Measurements from ENCODE around the gene RWDD4.

Gene RWDD4

DNA sequence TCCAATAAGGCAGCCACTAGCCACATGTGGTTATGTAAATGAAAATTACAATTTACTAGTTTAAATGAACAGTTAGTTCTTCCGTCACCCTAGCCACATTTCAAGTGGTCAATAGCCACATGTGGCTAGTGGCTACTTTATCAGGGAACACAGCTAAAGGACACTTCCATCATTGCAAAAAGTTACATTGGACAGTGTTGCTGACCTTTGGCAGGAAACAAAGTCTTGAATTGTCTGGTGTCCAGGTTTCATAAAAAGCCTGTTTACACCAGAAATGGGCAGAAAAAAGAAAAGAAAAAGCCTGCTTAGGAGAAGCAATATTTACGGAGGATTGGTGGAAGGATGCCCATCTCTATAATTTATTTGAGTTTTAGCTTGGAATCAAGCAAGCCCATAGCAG is 38.6 kb downstream of the RWDD4 start:
- H3K27ac ChIP-seq (replicated peaks): no peak overlapping the region
- no peak overlapping the region for H3K4me3 ChIP-seq (replicated peaks; ENCODE audit: insufficient read depth, low read length)
- no peak for DNase-seq (ENCODE audit: low read depth in 1 of 2, low spot score in 1 of 2)
- TF ChIP-seq POLR2AphosphoS5 (IDR thresholded peaks at IDR 0.05; ENCODE audit: low read depth) (no peak), GABPA (IDR thresholded peaks at IDR 0.05; ENCODE audit: low read depth) (no peak), SPI1 (IDR thresholded peaks at IDR 0.05; ENCODE audit: borderline replicate concordance, low read depth) (no peak)
- TF ChIP-seq, protein P1, sequence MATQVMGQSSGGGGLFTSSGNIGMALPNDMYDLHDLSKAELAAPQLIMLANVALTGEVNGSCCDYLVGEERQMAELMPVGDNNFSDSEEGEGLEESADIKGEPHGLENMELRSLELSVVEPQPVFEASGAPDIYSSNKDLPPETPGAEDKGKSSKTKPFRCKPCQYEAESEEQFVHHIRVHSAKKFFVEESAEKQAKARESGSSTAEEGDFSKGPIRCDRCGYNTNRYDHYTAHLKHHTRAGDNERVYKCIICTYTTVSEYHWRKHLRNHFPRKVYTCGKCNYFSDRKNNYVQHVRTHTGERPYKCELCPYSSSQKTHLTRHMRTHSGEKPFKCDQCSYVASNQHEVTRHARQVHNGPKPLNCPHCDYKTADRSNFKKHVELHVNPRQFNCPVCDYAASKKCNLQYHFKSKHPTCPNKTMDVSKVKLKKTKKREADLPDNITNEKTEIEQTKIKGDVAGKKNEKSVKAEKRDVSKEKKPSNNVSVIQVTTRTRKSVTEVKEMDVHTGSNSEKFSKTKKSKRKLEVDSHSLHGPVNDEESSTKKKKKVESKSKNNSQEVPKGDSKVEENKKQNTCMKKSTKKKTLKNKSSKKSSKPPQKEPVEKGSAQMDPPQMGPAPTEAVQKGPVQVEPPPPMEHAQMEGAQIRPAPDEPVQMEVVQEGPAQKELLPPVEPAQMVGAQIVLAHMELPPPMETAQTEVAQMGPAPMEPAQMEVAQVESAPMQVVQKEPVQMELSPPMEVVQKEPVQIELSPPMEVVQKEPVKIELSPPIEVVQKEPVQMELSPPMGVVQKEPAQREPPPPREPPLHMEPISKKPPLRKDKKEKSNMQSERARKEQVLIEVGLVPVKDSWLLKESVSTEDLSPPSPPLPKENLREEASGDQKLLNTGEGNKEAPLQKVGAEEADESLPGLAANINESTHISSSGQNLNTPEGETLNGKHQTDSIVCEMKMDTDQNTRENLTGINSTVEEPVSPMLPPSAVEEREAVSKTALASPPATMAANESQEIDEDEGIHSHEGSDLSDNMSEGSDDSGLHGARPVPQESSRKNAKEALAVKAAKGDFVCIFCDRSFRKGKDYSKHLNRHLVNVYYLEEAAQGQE (IDR thresholded peaks at IDR 0.05; ENCODE audit: insufficient replicate concordance, low read depth): no peak
- TF ChIP-seq, protein P2, sequence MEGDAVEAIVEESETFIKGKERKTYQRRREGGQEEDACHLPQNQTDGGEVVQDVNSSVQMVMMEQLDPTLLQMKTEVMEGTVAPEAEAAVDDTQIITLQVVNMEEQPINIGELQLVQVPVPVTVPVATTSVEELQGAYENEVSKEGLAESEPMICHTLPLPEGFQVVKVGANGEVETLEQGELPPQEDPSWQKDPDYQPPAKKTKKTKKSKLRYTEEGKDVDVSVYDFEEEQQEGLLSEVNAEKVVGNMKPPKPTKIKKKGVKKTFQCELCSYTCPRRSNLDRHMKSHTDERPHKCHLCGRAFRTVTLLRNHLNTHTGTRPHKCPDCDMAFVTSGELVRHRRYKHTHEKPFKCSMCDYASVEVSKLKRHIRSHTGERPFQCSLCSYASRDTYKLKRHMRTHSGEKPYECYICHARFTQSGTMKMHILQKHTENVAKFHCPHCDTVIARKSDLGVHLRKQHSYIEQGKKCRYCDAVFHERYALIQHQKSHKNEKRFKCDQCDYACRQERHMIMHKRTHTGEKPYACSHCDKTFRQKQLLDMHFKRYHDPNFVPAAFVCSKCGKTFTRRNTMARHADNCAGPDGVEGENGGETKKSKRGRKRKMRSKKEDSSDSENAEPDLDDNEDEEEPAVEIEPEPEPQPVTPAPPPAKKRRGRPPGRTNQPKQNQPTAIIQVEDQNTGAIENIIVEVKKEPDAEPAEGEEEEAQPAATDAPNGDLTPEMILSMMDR (IDR thresholded peaks at IDR 0.05; ENCODE audit: insufficient read depth, low read length): no peak
- no peaks in the 10 kb centered on the region for H3K27me3 ChIP-seq (ENCODE audit: insufficient read depth, poor library complexity, severe bottlenecking)

DNA sequence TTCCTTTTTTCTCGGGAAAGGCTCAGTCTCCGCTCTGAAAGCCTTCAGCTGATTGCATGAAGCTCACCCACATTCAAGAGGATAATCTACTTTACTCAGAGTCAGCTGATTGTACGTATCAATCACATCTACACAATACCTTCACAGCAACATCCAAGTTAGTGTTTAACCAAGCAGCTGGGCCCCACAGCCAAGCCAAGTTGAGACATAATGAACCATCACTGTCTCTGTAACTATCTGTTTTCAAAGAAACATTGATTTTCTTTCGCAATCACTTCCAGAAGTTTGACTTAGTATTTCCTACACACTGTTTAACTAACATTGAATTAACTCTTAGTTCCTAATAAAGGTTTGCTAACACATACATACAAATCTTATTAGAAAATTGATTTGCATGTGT is 40.3 kb downstream of the RWDD4 start:
- no peak overlapping the region for H3K4me3 ChIP-seq (replicated peaks; ENCODE audit: insufficient read depth, low read length)
- no peak for DNase-seq (ENCODE audit: low read depth in 1 of 2, low spot score in 1 of 2)
- H3K27me3 ChIP-seq (ENCODE audit: insufficient read depth, poor library complexity, severe bottlenecking): no peaks in the 10 kb centered on the region
- TF ChIP-seq POLR2AphosphoS5 (IDR thresholded peaks at IDR 0.05; ENCODE audit: low read depth) (no peak), GABPA (IDR thresholded peaks at IDR 0.05; ENCODE audit: low read depth) (no peak), SPI1 (IDR thresholded peaks at IDR 0.05; ENCODE audit: borderline replicate concordance, low read depth) (no peak)
- TF ChIP-seq, protein P2 (IDR thresholded peaks at IDR 0.05; ENCODE audit: insufficient read depth, low read length): no peak
- TF ChIP-seq, protein P1 (IDR thresholded peaks at IDR 0.05; ENCODE audit: insufficient replicate concordance, low read depth): no peak
- no peak overlapping the region for H3K27ac ChIP-seq (replicated peaks)

DNA sequence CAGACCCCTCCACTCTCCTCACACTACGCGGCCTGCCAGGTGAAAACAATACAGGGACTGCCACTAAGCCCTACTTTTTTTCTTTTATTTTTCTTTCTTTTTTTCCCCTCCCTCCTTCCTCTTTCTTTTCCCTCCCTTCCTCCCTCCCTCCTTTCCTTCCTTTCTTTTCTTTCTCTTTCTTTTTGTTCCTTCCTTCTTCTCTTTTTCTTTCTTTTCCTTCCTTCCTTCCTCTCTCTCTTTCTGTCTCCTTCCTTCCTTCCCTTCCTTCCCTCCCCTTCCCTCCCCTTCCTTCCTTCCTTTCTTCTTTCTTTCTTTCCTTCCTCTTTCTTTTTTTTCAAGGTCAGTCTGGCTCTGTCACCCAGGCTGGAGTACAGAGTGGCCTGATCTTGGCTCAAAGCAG is 41.9 kb downstream of the RWDD4 start:
- Histone ChIP-seq H3K27ac (replicated peaks) (no peak overlapping the region), H3K4me3 (replicated peaks; ENCODE audit: insufficient read depth, low read length) (no peak overlapping the region), H3K27me3 (ENCODE audit: insufficient read depth, poor library complexity, severe bottlenecking) (no peaks in the 10 kb centered on the region)
- no peak for TF ChIP-seq POLR2AphosphoS5 (IDR thresholded peaks at IDR 0.05; ENCODE audit: low read depth)
- no peak for TF ChIP-seq GABPA (IDR thresholded peaks at IDR 0.05; ENCODE audit: low read depth)
- TF ChIP-seq, protein P1 (IDR thresholded peaks at IDR 0.05; ENCODE audit: insufficient replicate concordance, low read depth): no peak
- no peak for TF ChIP-seq SPI1 (IDR thresholded peaks at IDR 0.05; ENCODE audit: borderline replicate concordance, low read depth)
- TF ChIP-seq, protein P2 (IDR thresholded peaks at IDR 0.05; ENCODE audit: insufficient read depth, low read length): no peak
- DNase-seq (ENCODE audit: low read depth in 1 of 2, low spot score in 1 of 2): no peak
